ENCODE results near the gene KIAA2012. TPM values are rescaled to one million over a fixed set of nuclear protein-coding genes. Genes with fewer than 3 reads are reported as not detected.

Gene KIAA2012
- total RNA-seq, 2 experiments from 2014 or later = not detected

DNA sequence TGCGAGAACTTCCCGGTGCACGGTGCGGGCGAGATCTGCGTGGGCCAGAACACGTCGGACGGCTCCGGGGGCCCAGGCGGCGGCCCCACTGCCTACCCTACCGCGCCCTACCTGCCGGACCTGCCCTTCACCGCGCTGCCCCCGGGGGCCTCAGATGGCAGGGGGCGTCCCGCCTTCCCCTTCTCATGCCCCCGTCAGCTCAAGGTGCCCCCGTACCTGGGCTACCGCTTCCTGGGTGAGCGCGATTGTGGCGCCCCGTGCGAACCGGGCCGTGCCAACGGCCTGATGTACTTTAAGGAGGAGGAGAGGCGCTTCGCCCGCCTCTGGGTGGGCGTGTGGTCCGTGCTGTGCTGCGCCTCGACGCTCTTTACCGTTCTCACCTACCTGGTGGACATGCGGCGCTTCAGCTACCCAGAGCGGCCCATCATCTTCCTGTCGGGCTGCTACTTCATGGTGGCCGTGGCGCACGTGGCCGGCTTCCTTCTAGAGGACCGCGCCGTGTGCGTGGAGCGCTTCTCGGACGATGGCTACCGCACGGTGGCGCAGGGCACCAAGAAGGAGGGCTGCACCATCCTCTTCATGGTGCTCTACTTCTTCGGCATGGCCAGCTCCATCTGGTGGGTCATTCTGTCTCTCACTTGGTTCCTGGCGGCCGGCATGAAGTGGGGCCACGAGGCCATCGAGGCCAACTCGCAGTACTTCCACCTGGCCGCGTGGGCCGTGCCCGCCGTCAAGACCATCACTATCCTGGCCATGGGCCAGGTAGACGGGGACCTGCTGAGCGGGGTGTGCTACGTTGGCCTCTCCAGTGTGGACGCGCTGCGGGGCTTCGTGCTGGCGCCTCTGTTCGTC, 37.7 kb upstream of the KIAA2012 start:
- H2AFZ ChIP-seq (ENCODE audit: low read length) = no peak overlapping the region
- POLR2A ChIA-PET = no interaction called here

DNA sequence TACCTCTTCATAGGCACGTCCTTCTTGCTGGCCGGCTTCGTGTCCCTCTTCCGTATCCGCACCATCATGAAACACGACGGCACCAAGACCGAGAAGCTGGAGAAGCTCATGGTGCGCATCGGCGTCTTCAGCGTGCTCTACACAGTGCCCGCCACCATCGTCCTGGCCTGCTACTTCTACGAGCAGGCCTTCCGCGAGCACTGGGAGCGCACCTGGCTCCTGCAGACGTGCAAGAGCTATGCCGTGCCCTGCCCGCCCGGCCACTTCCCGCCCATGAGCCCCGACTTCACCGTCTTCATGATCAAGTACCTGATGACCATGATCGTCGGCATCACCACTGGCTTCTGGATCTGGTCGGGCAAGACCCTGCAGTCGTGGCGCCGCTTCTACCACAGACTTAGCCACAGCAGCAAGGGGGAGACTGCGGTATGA, 37.1 kb upstream of the KIAA2012 start:
- peaks cover 17% of the 10 kb centered on the region for H3K4me1 ChIP-seq (ENCODE audit: insufficient read depth, low read length, poor library complexity, severe bottlenecking)
- no peaks in the 10 kb centered on the region for H3K9me3 ChIP-seq (ENCODE audit: low read length)
- no peaks in the 10 kb centered on the region for H3K9me2 ChIP-seq (ENCODE audit: insufficient read depth, low read length)
- DNase-seq (ENCODE audit: low spot score) = no peak
- no peaks in the 10 kb centered on the region for H4K20me1 ChIP-seq (ENCODE audit: insufficient read depth, low read length)
- ChIA-PET CTCF (ENCODE audit: unreplicated experiment) (no interaction called here), POLR2A (no interaction called here)
- no peak overlapping the region for H3K4me3 ChIP-seq (ENCODE audit: low read depth, low read length, poor library complexity, severe bottlenecking)
- BruUV-seq (replicated peaks) = no TSS peak
- H3K27ac ChIP-seq (ENCODE audit: low read depth, low read length, poor library complexity, severe bottlenecking) = no peak overlapping the region
- H3K36me3 ChIP-seq (ENCODE audit: insufficient read depth, low read length) = no peaks in the 10 kb centered on the region
- no peaks in the 10 kb centered on the region for H3K79me2 ChIP-seq (ENCODE audit: insufficient read depth, low read depth, low read length)
- intact Hi-C loops (cut with micrococcal nuclease; ENCODE audit: unreplicated experiment) = no loop called here
- no peak overlapping the region for H2AFZ ChIP-seq (ENCODE audit: low read length)
- TF ChIP-seq EZH2phosphoT487 (IDR thresholded peaks at IDR 0.05; ENCODE audit: borderline replicate concordance, low read depth, low read length) = no peak
- TF ChIP-seq, protein P1, sequence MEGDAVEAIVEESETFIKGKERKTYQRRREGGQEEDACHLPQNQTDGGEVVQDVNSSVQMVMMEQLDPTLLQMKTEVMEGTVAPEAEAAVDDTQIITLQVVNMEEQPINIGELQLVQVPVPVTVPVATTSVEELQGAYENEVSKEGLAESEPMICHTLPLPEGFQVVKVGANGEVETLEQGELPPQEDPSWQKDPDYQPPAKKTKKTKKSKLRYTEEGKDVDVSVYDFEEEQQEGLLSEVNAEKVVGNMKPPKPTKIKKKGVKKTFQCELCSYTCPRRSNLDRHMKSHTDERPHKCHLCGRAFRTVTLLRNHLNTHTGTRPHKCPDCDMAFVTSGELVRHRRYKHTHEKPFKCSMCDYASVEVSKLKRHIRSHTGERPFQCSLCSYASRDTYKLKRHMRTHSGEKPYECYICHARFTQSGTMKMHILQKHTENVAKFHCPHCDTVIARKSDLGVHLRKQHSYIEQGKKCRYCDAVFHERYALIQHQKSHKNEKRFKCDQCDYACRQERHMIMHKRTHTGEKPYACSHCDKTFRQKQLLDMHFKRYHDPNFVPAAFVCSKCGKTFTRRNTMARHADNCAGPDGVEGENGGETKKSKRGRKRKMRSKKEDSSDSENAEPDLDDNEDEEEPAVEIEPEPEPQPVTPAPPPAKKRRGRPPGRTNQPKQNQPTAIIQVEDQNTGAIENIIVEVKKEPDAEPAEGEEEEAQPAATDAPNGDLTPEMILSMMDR (conservative IDR thresholded peaks at IDR 0.05; ENCODE audit: low read length) = no peak
- H3K4me2 ChIP-seq (ENCODE audit: low read length) = no peak overlapping the region

More for the DNA sequence above, 37.7 kb upstream of the KIAA2012 start:
- DNase-seq (ENCODE audit: low spot score) = no peak
- Histone ChIP-seq H3K36me3 (ENCODE audit: insufficient read depth, low read length) (no peaks in the 10 kb centered on the region), H3K79me2 (ENCODE audit: insufficient read depth, low read depth, low read length) (no peaks in the 10 kb centered on the region), H3K4me2 (ENCODE audit: low read length) (no peak overlapping the region), H3K4me1 (ENCODE audit: insufficient read depth, low read length, poor library complexity, severe bottlenecking) (peaks cover 17% of the 10 kb centered on the region), H3K27ac (ENCODE audit: low read depth, low read length, poor library complexity, severe bottlenecking) (no peak overlapping the region), H3K9me3 (ENCODE audit: low read length) (no peaks in the 10 kb centered on the region), H4K20me1 (ENCODE audit: insufficient read depth, low read length) (no peaks in the 10 kb centered on the region), H3K4me3 (ENCODE audit: low read depth, low read length, poor library complexity, severe bottlenecking) (no peak overlapping the region), H3K9me2 (ENCODE audit: insufficient read depth, low read length) (no peaks in the 10 kb centered on the region)
- intact Hi-C loops (cut with micrococcal nuclease; ENCODE audit: unreplicated experiment) = no loop called here
- CTCF ChIA-PET (ENCODE audit: unreplicated experiment) = no interaction called here
- TF ChIP-seq EZH2phosphoT487 (IDR thresholded peaks at IDR 0.05; ENCODE audit: borderline replicate concordance, low read depth, low read length) = no peak
- TF ChIP-seq, protein P1 (conservative IDR thresholded peaks at IDR 0.05; ENCODE audit: low read length) = no peak
- no TSS peak for BruUV-seq (replicated peaks)

DNA sequence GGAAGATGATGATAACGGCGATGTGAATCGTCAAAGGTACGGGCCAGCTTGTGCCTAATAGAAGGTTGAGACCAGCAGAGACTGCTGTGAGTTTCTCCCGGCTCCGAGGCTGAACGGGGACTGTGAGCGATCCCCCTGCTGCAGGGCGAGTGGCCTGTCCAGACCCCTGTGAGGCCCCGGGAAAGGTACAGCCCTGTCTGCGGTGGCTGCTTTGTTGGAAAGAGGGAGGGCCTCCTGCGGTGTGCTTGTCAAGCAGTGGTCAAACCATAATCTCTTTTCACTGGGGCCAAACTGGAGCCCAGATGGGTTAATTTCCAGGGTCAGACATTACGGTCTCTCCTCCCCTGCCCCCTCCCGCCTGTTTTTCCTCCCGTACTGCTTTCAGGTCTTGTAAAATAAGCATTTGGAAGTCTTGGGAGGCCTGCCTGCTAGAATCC, 36.4 kb upstream of the KIAA2012 start:
- no TSS peak for BruUV-seq (replicated peaks)
- CTCF ChIA-PET (ENCODE audit: unreplicated experiment) = no interaction called here

More for the DNA sequence above, 36.4 kb upstream of the KIAA2012 start:
- no peak overlapping the region for H3K4me3 ChIP-seq (ENCODE audit: low read depth, low read length, poor library complexity, severe bottlenecking)
- no peaks in the 10 kb centered on the region for H3K9me2 ChIP-seq (ENCODE audit: insufficient read depth, low read length)
- peaks cover 17% of the 10 kb centered on the region for H3K4me1 ChIP-seq (ENCODE audit: insufficient read depth, low read length, poor library complexity, severe bottlenecking)
- no peaks in the 10 kb centered on the region for H3K36me3 ChIP-seq (ENCODE audit: insufficient read depth, low read length)
- H4K20me1 ChIP-seq (ENCODE audit: insufficient read depth, low read length) = no peaks in the 10 kb centered on the region
- POLR2A ChIA-PET = no interaction called here
- H3K4me2 ChIP-seq (ENCODE audit: low read length) = no peak overlapping the region
- TF ChIP-seq, protein P1 (conservative IDR thresholded peaks at IDR 0.05; ENCODE audit: low read length) = no peak
- TF ChIP-seq EZH2phosphoT487 (IDR thresholded peaks at IDR 0.05; ENCODE audit: borderline replicate concordance, low read depth, low read length) = no peak
- H2AFZ ChIP-seq (ENCODE audit: low read length) = no peak overlapping the region
- intact Hi-C loops (cut with micrococcal nuclease; ENCODE audit: unreplicated experiment) = no loop called here
- no peak for DNase-seq (ENCODE audit: low spot score)
- H3K9me3 ChIP-seq (ENCODE audit: low read length) = no peaks in the 10 kb centered on the region
- H3K27ac ChIP-seq (ENCODE audit: low read depth, low read length, poor library complexity, severe bottlenecking) = no peak overlapping the region
- no peaks in the 10 kb centered on the region for H3K79me2 ChIP-seq (ENCODE audit: insufficient read depth, low read depth, low read length)
